Endothelial cell of umbilical vein (primary cell): ENCODE results near the gene ZC3HAV1. TPM values are rescaled to one million over a fixed set of nuclear protein-coding genes. Genes with fewer than 3 reads are reported as not detected.
"Not testable (repeated sequence)": the region's sequence is repeated elsewhere in the genome, so short reads cannot be mapped to it uniquely, and the experiment has no call there.

Source experiments
- BruUV-seq: library from RNA; stranded (reverse); fragments of 400-500 nt; replicated peaks from 2 replicates; lab custom pipeline; 2021; lab: Mats Ljungman, UMichigan
- CTCF ChIA-PET: fragments of 300-600, 350-600 bp; sonication (Branson Sonifier 250); formaldehyde crosslinking; loops from one replicate; lab custom pipeline; 2021; ENCODE audit warnings: antibody characterized with exemption, inconsistent platforms; lab: Charles Lee
- POLR2A ChIA-PET: fragments of 300-600, 350-600 bp; sonication (Branson Sonifier 250); formaldehyde crosslinking; loops from one replicate; lab custom pipeline; 2021; ENCODE audit warnings: antibody characterized with exemption, inconsistent platforms; lab: Charles Lee
- DNase-seq: peaks from one replicate; pipeline ENCODE4 v3.0.0-alpha.2; 2011; ENCODE audit warnings: low read depth, low spot score
- FAIRE-seq: peaks from 2 replicates; lab custom pipeline; 2011; peaks lifted over from hg19 to GRCh38; lab: Jason Lieb, UNC
- H2AFZ ChIP-seq: 2 replicates; pipeline ENCODE4 v1.6.0; 2012; ENCODE audit warnings: low read depth, low read length, control low read depth, inconsistent platforms
- H3K27ac ChIP-seq: 2 replicates; pipeline ENCODE4 v1.5.1; 2011; ENCODE audit warnings: low read depth, mild to moderate bottlenecking, control low read depth, low read length, moderate library complexity; ENCODE audit not compliant: insufficient read depth
- H3K27me3 ChIP-seq, 2 experiments: 2 replicates each; pipeline versions ENCODE4 v1.6.0 to v1.6.1; 2011; ENCODE audit warnings: low read length in 2 of 2, mixed read lengths in 1 of 2; ENCODE audit not compliant: control insufficient read depth in 2 of 2, insufficient read depth in 2 of 2
- H3K36me3 ChIP-seq, 2 experiments: 2 replicates in 1 of 2; 3 replicates in 1 of 2; pipeline ENCODE4 v1.5.1; 2011; ENCODE audit warnings: low read length in 2 of 2, mild to moderate bottlenecking in 1 of 2, moderate library complexity in 1 of 2; ENCODE audit not compliant: control insufficient read depth in 2 of 2, insufficient read depth in 2 of 2; ENCODE audit errors: extremely low read depth in 1 of 2
- H3K4me1 ChIP-seq: 3 replicates; pipeline ENCODE4 v1.5.1; 2011; ENCODE audit warnings: mild to moderate bottlenecking, low read length; ENCODE audit not compliant: control insufficient read depth, insufficient read depth; ENCODE audit errors: extremely low read depth
- H3K4me2 ChIP-seq: 2 replicates; pipeline ENCODE4 v1.6.1; 2011; ENCODE audit warnings: low read length, control low read depth, mixed read lengths; ENCODE audit not compliant: insufficient read depth
- H3K4me3 ChIP-seq, 3 experiments: fragments of 200-600 bp in 1 of 3; sonication (generic), shearing (Covaris generic) in 1 of 3; replicated peaks in 1 of 3; 2 replicates each; pipeline ENCODE4 v1.5.1; 2011 to 2016; ENCODE audit warnings: control low read depth in 3 of 3, low read length in 3 of 3, mild to moderate bottlenecking in 2 of 3, inconsistent platforms in 1 of 3, low read depth in 1 of 3, moderate library complexity in 1 of 3; ENCODE audit not compliant: insufficient read depth in 1 of 3
- H3K79me2 ChIP-seq: 2 replicates; pipeline ENCODE4 v1.6.0; 2012; ENCODE audit warnings: low read length, inconsistent platforms; ENCODE audit not compliant: control insufficient read depth, insufficient read depth
- H3K9ac ChIP-seq: replicated peaks from 2 replicates; pipeline ENCODE3; 2011; ENCODE audit warnings: low read length, control low read depth; ENCODE audit not compliant: insufficient read depth; ENCODE audit errors: extremely low read depth
- H3K9me1 ChIP-seq: replicated peaks from 3 replicates; pipeline ENCODE4 v1.6.0; 2011; ENCODE audit warnings: mild to moderate bottlenecking, low read length; ENCODE audit not compliant: control insufficient read depth, insufficient read depth; ENCODE audit errors: extremely low read depth
- H3K9me3 ChIP-seq: replicated peaks from 2 replicates; pipeline ENCODE4 v1.5.1; 2012; ENCODE audit warnings: low read length, inconsistent platforms; ENCODE audit not compliant: control insufficient read depth, insufficient read depth
- H4K20me1 ChIP-seq: replicated peaks from 2 replicates; pipeline ENCODE3; 2011; ENCODE audit warnings: mild to moderate bottlenecking, low read length; ENCODE audit not compliant: control insufficient read depth, insufficient read depth; ENCODE audit errors: extremely low read depth
- GATA2 ChIP-seq: IDR thresholded peaks from 2 replicates; pipeline ENCODE4 v1.7.0; 2011; ENCODE audit warnings: low read depth, mild to moderate bottlenecking, moderate library complexity, mixed read lengths, low read length; ENCODE audit not compliant: insufficient read length, insufficient read depth
- JUN ChIP-seq: IDR thresholded peaks from 2 replicates; pipeline ENCODE4 v1.6.1; 2011; ENCODE audit warnings: borderline replicate concordance, low read depth; ENCODE audit not compliant: insufficient read length, insufficient read depth
- MYC ChIP-seq: IDR thresholded peaks from one replicate; pipeline ENCODE4 v1.6.1; 2011; ENCODE audit warnings: mild to moderate bottlenecking, low read depth, low read length
- POLR2AphosphoS5 ChIP-seq: IDR thresholded peaks from 2 replicates; pipeline ENCODE4 v1.6.1; 2012; ENCODE audit warnings: low read depth, mild to moderate bottlenecking, control low read depth, low read length, moderate library complexity; ENCODE audit not compliant: insufficient read depth
- dilution Hi-C: fragments of 300-500 bp; cut with MboI; formaldehyde crosslinking; loops from one replicate; pipeline ENCODE4 v1.15.0; 2019; ENCODE audit warnings: low sequenced_read_pairs; ENCODE audit not compliant: extremely low pct_ligation_motif_present
- intact Hi-C: fragments of 100-400 bp; cut with micrococcal nuclease; formaldehyde crosslinking; loops from one replicate; pipeline ENCODE4 v1.10.0; 2022
- polyA plus RNA-seq, 4 experiments: library from polyadenylated mRNA; depleted of rRNA in 3 of 4; stranded (reverse) in 3 of 4; unstranded in 1 of 4; fragments of >200 nt; gene quantifications; 2 replicates each; pipeline versions ENCODE4 v1.2.1 to v1.2.3, GENCODE V29; 2011 to 2012; ENCODE audit warnings: missing spikeins in 1 of 4
- total RNA-seq: library from RNA; stranded (reverse); gene quantifications from 2 replicates; pipeline ENCODE4 v1.2.3, GENCODE V29; 2021
- TF ChIP-seq, protein P1 (sequence below), 2 donors: IDR thresholded peaks; 1 replicate in 1 of 2; 2 replicates in 1 of 2; pipeline ENCODE4 v1.5.1; 2011; ENCODE audit warnings: low read length in 2 of 2, mild to moderate bottlenecking in 2 of 2, moderate library complexity in 2 of 2, control low read depth in 1 of 2, inconsistent platforms in 1 of 2, low read depth in 1 of 2; ENCODE audit not compliant: insufficient read depth in 1 of 2; ENCODE audit errors: extremely low read depth in 1 of 2
- TF ChIP-seq, protein P2 (sequence below): IDR thresholded peaks from 2 replicates; pipeline ENCODE4 v1.6.1; 2011; ENCODE audit not compliant: insufficient read depth, insufficient read length

Gene ZC3HAV1
- total and polyA plus RNA-seq, 2 donors (not counting 3 experiments of a cell fraction or from before 2014, with no cell fraction given): 17.1 to 37.7 TPM

DNA sequence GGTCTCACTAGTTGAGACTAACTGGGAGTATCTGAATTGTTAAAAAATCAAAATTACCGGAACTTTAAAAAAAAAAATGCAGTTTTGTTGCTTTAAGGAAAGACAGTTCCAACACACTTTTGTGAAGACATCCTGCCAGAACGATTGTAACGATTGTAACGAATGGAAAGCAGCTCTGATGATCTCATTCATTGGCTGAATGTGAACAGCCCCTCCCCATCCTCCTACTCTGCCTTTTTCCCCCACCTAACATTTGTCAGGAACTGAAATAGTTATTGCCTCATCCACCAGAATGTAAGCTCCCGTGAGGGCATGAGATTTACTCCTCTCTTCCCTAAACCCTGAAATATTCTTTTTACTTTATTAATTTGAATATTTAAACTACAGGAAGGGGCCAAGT is 50.6 kb downstream of the ZC3HAV1 start:
- Histone ChIP-seq H3K9me3 (no peaks in the 10 kb centered on the region), H3K4me3 (no peak overlapping the region), H3K4me1 (peaks cover 23% of the 10 kb centered on the region), H3K9me1 (no peaks in the 10 kb centered on the region), H3K4me2 (no peak overlapping the region), H3K9ac (no peak overlapping the region), H4K20me1 (no peaks in the 10 kb centered on the region), H3K27ac (peak overlapping the region; percentile 67), H3K79me2 (no peaks in the 10 kb centered on the region), H3K27me3 (no peaks in the 10 kb centered on the region), H2AFZ (no peak overlapping the region), H3K36me3 (peaks cover under 1 to 11% of the 10 kb centered on the region in 2 experiments)
- intact Hi-C loops: loop anchor here (2.0 kb wide), 1 partner anchor 24 kb away; no protein-coding TSS in a partner anchor
- dilution Hi-C loops: no loop called here
- no peak for TF ChIP-seq MYC
- peak; percentile 82 for TF ChIP-seq JUN
- ChIA-PET POLR2A (interaction anchor here (1.2 kb wide), 1 partner anchor 32 kb away, joined by 3 read pairs; no protein-coding TSS in a partner anchor), CTCF (interaction anchor here (1.3 to 2.6 kb wide), 5 partner anchors 10 to 173 kb away, joined by 5 to 24 read pairs (median 10); no protein-coding TSS in a partner anchor)
- FAIRE-seq (peak; percentile 92), DNase-seq (peak; percentile 81)
- BruUV-seq: no TSS peak

- CTCF ChIA-PET: no interaction called here
- Histone ChIP-seq H3K79me2 (no peaks in the 10 kb centered on the region), H3K4me2 (no peak overlapping the region), H2AFZ (no peak overlapping the region), H3K4me1 (peaks cover 21% of the 10 kb centered on the region), H4K20me1 (no peaks in the 10 kb centered on the region), H3K9me3 (no peaks in the 10 kb centered on the region), H3K4me3 (no peak overlapping the region), H3K9ac (no peak overlapping the region), H3K27me3 (no peaks in the 10 kb centered on the region), H3K36me3 (peaks cover 0 to 12% of the 10 kb centered on the region in 2 experiments), H3K9me1 (no peaks in the 10 kb centered on the region), H3K27ac (no peak overlapping the region)
- intact Hi-C loops: no loop called here
- dilution Hi-C loops: no loop called here
- POLR2A ChIA-PET: no interaction called here
- no peak for TF ChIP-seq GATA2
- no peak for TF ChIP-seq POLR2AphosphoS5
- TF ChIP-seq JUN: no peak
- TF ChIP-seq, protein P1, sequence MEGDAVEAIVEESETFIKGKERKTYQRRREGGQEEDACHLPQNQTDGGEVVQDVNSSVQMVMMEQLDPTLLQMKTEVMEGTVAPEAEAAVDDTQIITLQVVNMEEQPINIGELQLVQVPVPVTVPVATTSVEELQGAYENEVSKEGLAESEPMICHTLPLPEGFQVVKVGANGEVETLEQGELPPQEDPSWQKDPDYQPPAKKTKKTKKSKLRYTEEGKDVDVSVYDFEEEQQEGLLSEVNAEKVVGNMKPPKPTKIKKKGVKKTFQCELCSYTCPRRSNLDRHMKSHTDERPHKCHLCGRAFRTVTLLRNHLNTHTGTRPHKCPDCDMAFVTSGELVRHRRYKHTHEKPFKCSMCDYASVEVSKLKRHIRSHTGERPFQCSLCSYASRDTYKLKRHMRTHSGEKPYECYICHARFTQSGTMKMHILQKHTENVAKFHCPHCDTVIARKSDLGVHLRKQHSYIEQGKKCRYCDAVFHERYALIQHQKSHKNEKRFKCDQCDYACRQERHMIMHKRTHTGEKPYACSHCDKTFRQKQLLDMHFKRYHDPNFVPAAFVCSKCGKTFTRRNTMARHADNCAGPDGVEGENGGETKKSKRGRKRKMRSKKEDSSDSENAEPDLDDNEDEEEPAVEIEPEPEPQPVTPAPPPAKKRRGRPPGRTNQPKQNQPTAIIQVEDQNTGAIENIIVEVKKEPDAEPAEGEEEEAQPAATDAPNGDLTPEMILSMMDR (IDR thresholded peaks at IDR 0.05; ENCODE audit: extremely low read depth in 1 of 2, insufficient read depth in 1 of 2, low read depth in 1 of 2, low read length in 2 of 2): no peak
- TF ChIP-seq MYC: no peak
- TF ChIP-seq, protein P2, sequence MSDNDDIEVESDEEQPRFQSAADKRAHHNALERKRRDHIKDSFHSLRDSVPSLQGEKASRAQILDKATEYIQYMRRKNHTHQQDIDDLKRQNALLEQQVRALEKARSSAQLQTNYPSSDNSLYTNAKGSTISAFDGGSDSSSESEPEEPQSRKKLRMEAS: no peak
- FAIRE-seq (no peak), DNase-seq (no peak)
- no TSS peak for BruUV-seq
Measured at GRCh38 chr7:139055674-139056073, 53.8 kb downstream of the ZC3HAV1 start.

DNA sequence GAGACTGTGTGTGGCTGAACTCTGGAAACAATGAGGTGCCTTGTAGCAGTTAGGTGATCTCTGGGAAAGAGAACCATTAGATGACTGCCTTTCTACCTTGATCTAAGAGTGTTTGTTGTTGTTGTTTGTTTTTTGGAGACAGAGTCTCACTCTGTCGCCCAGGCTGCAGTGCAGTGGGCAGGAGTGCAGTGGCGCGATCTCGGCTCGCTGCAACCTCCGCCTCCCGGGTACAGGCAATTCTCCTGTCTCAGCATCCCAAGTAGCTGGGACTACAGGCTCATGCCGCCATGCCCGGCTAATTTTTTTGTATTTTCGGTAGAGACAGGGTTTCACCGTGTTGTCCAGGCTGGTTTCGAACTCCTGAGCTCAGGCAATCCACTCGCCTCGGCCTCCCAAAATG is 54.9 kb downstream of the ZC3HAV1 start:
- DNase-seq, intact Hi-C loops, H3K27ac ChIP-seq, H3K9me1 ChIP-seq, H3K4me2 ChIP-seq, H2AFZ ChIP-seq, BruUV-seq, H3K79me2 ChIP-seq, dilution Hi-C loops, H3K9me3 ChIP-seq, POLR2A ChIA-PET, H3K9ac ChIP-seq, H3K4me3 ChIP-seq, FAIRE-seq, H4K20me1 ChIP-seq, H3K27me3 ChIP-seq: not testable (repeated sequence)
- CTCF ChIA-PET: interaction anchor here (1.2 to 3.1 kb wide), 2 partner anchors 21 to 168 kb away, joined by 3 to 22 read pairs; no protein-coding TSS in a partner anchor
- Histone ChIP-seq H3K36me3 (peaks cover 0 to 12% of the 10 kb centered on the region in 2 experiments), H3K4me1 (peaks cover 12% of the 10 kb centered on the region)
